SU-DHL-6 (cell line): Measurements from ENCODE around the gene PPP1R3E.

Experiments
- CTCF ChIP-seq: fragments of 200-600 bp; sonication (generic); IDR thresholded peaks from one replicate; pipeline ENCODE4 v1.5.1; 2017; ENCODE audit warnings: antibody characterized with exemption, mild to moderate bottlenecking, low read length, moderate library complexity; ENCODE audit not compliant: insufficient read depth, poor library complexity, severe bottlenecking
- EZH2phosphoT487 ChIP-seq: fragments of 200-600 bp; sonication (generic), shearing (Covaris generic); conservative IDR thresholded peaks from 2 replicates; pipeline ENCODE4 v1.6.1; 2018; ENCODE audit warnings: mild to moderate bottlenecking, antibody characterized with exemption, low read length, moderate library complexity, mixed read lengths

GRCh38 chr14:23297611-23298277 lies 4.9 kb downstream of the PPP1R3E start:
- TF ChIP-seq CTCF (no peak), EZH2phosphoT487 (no peak)
